Activated CD8-positive, alpha-beta T cell treated with anti-CD3 and anti-CD28 coated beads for 36 hours (primary cell): ENCODE data around the gene PMVK. TPM values are rescaled to one million over a fixed set of nuclear protein-coding genes. Genes with fewer than 3 reads are reported as not detected.
A peak's percentile ranks its signal among the peaks of the same experiment; 100 is the strongest.

Source experiments
- ATAC-seq: fragments of 200-7000 bp; cut with Tn5 transposase; one replicate; pipeline ENCODE4 v1.10.0; 2021; ENCODE audit warnings: mild to moderate bottlenecking, moderate library complexity
- CTCF ChIA-PET: fragments of 350-600 bp; sonication (Branson Sonifier 250); formaldehyde crosslinking; loops from one replicate; lab custom pipeline; 2021; ENCODE audit warnings: antibody characterized with exemption; lab: Charles Lee
- POLR2A ChIA-PET: fragments of 350-600 bp; sonication (Branson Sonifier 250); formaldehyde crosslinking; loops from one replicate; lab custom pipeline; 2021; ENCODE audit warnings: antibody characterized with exemption; lab: Charles Lee
- DNase-seq: peaks from one replicate; pipeline ENCODE4 v3.0.0-alpha.2; 2020
- H3K27ac Mint-ChIP-seq: one replicate; pipeline ENCODE4 v1.8.0; 2021; ENCODE audit warnings: mild to moderate bottlenecking, mixed read lengths
- H3K27me3 Mint-ChIP-seq: one replicate; pipeline ENCODE4 v1.8.0; 2021; ENCODE audit warnings: mixed read lengths
- H3K36me3 Mint-ChIP-seq: one replicate; pipeline ENCODE4 v1.8.0; 2021; ENCODE audit warnings: low read depth, mixed read lengths
- H3K4me1 Mint-ChIP-seq: one replicate; pipeline ENCODE4 v1.8.0; 2021; ENCODE audit warnings: low read depth, mixed read lengths
- H3K4me3 Mint-ChIP-seq: one replicate; pipeline ENCODE4 v1.8.0; 2021; ENCODE audit warnings: mild to moderate bottlenecking, moderate library complexity, mixed read lengths
- H3K9me3 Mint-ChIP-seq: one replicate; pipeline ENCODE4 v1.8.0; 2021; ENCODE audit warnings: mixed read lengths
- intact Hi-C: fragments of 100-400 bp; cut with micrococcal nuclease; formaldehyde crosslinking; loops from one replicate; pipeline ENCODE4 v1.10.0; 2022
- total RNA-seq, 2 experiments: library from RNA; stranded (reverse); gene quantifications; one replicate each; pipeline ENCODE4 v1.2.3, GENCODE V29; 2021
- TF ChIP-seq, protein P1 (sequence below): fragments of 200-600 bp; IDR thresholded peaks from one replicate; pipeline ENCODE4 v1.8.0; 2022; ENCODE audit warnings: antibody characterized with exemption, mild to moderate bottlenecking

Gene PMVK
- total RNA-seq, 2 experiments from 2014 or later = 32.3 to 33.2 TPM

DNA sequence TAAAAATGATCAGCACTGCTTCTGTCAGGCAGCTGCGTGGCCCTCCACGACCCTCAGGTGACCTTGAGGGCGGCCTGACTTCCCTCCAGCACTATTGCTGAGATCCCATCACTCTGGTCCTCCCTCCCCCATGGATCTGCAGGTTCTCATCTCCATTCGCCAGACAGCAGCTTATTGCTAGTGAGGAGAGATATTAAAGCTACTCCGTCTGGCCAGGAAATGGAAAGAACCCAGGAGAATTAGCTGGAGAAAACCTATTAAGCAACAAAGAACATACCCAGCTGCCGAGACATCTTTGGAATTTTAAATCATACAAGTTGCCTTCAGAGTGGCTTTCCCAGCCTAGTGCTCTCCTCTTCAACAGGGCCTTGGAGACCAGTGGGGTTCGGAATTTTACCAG lies 40.7 kb downstream of the PMVK start:
- POLR2A ChIA-PET = interaction anchor here (1.1 kb wide), 1 partner anchor 40 kb away, joined by 3 read pairs; no protein-coding TSS in a partner anchor
- DNase-seq (no peak), ATAC-seq (no peak)
- Mint-ChIP-seq H3K36me3 (no peaks in the 10 kb centered on the region), H3K4me3 (no peak overlapping the region), H3K9me3 (no peaks in the 10 kb centered on the region), H3K27ac (no peak overlapping the region), H3K27me3 (no peaks in the 10 kb centered on the region), H3K4me1 (no peaks in the 10 kb centered on the region)
- CTCF ChIA-PET = interaction anchor here (0.7 to 1.9 kb wide), 8 partner anchors 17 to 561 kb away, joined by 3 to 6 read pairs (median 3); no protein-coding TSS in a partner anchor
- intact Hi-C loops = no loop called here
- TF ChIP-seq, protein P1, sequence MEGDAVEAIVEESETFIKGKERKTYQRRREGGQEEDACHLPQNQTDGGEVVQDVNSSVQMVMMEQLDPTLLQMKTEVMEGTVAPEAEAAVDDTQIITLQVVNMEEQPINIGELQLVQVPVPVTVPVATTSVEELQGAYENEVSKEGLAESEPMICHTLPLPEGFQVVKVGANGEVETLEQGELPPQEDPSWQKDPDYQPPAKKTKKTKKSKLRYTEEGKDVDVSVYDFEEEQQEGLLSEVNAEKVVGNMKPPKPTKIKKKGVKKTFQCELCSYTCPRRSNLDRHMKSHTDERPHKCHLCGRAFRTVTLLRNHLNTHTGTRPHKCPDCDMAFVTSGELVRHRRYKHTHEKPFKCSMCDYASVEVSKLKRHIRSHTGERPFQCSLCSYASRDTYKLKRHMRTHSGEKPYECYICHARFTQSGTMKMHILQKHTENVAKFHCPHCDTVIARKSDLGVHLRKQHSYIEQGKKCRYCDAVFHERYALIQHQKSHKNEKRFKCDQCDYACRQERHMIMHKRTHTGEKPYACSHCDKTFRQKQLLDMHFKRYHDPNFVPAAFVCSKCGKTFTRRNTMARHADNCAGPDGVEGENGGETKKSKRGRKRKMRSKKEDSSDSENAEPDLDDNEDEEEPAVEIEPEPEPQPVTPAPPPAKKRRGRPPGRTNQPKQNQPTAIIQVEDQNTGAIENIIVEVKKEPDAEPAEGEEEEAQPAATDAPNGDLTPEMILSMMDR = no peak

DNA sequence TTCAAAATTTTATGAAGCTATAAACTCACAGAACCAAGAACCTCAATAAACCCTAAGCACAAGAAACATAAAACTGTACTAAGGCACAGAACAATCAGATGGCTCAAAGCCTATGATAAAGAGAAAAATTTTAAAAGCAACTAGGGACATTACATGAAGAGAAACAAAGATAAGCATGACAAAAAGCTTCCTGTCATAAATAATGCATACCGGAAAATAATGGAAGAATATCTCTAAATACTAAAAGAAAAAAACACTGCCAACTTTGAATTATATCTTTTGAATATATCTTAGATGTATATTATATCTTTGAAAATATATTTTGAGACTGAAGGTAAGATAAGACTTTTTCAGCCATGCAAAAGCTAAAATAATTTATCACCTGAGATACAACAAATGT lies 45.1 kb downstream of the PMVK start:
- H3K9me3 Mint-ChIP-seq = no peaks in the 10 kb centered on the region
- TF ChIP-seq, protein P1 = no peak
- ChIA-PET POLR2A (interaction anchor here (1.6 kb wide), 2 partner anchors 9 to 57 kb away, joined by 3 to 5 read pairs; no protein-coding TSS in a partner anchor), CTCF (interaction anchor here (0.7 to 3.4 kb wide), 9 partner anchors 10 to 345 kb away, joined by 3 to 18 read pairs (median 3); no protein-coding TSS in a partner anchor)
- no peak overlapping the region for H3K4me3 Mint-ChIP-seq
- H3K4me1 Mint-ChIP-seq = peaks cover 1% of the 10 kb centered on the region
- DNase-seq (no peak), ATAC-seq (no peak)
- intact Hi-C loops = no loop called here
- no peak overlapping the region for H3K27ac Mint-ChIP-seq
- H3K27me3 Mint-ChIP-seq = no peaks in the 10 kb centered on the region
- no peaks in the 10 kb centered on the region for H3K36me3 Mint-ChIP-seq

DNA sequence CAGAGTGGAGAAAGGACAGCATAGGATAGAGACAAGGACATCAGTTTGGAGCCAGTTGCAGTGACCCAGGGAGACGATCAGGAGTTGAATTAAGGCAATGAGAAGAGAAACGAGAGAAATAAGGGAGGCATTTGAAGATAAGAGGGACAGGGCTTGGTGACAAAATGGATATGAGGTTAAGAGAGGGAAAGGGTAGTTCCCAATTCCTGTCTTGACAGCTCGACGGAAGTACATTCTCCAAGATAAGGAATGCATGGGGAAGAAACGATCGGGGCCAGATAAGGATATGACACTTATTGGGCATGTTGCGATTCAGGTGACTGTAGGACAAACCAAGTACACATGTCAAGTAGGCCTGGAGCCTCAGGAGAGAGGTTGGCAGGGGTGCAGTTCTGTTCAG lies 47.8 kb downstream of the PMVK start:
- H3K27me3 Mint-ChIP-seq = no peaks in the 10 kb centered on the region
- CTCF ChIA-PET = interaction anchor here (1.8 to 2.0 kb wide), 2 partner anchors 10 to 55 kb away, joined by 4 to 9 read pairs; no protein-coding TSS in a partner anchor
- no peaks in the 10 kb centered on the region for H3K36me3 Mint-ChIP-seq
- H3K9me3 Mint-ChIP-seq = no peaks in the 10 kb centered on the region
- TF ChIP-seq, protein P1 = no peak
- ATAC-seq (no peak), DNase-seq (no peak)
- peaks cover 8% of the 10 kb centered on the region for H3K4me1 Mint-ChIP-seq
- H3K27ac Mint-ChIP-seq = no peak overlapping the region
- POLR2A ChIA-PET = no interaction called here
- no peak overlapping the region for H3K4me3 Mint-ChIP-seq
- intact Hi-C loops = no loop called here

DNA sequence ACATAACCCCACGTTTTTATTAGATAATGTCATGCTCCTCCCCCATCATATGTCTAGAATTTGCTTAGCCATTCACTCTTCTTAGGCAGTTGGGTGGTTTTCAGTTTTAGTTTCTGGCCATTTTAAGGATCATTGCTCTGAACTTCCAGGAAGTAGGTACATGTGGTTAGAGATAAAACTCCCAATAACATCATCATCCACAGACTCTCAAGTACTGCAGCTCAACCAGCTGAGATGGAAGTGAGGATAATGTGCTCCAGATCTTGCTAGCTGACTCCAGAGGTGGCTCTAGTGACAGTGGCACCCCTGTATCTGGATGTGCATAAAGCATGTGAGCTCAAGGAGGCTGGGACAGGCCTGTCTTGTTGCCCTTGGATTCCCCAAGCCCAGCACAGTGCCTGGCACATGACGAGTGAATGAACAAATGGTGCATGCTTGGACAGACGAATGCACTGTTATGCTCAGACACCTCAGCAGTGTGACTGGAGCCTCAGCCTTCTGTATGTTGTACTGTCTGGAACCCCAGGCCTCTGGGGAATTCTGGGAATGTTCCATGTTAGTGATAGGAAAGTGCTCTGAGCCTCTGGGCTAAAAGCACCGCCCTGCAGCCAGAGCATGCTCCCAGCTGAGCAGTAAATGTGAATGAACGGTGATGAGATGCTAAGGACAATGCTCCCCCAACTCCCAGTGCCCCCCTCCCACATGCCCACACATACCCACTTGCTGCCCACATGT lies 50.1 kb downstream of the PMVK start:
- POLR2A ChIA-PET = no interaction called here
- intact Hi-C loops = no loop called here
- no peaks in the 10 kb centered on the region for H3K27me3 Mint-ChIP-seq
- no peaks in the 10 kb centered on the region for H3K36me3 Mint-ChIP-seq
- H3K27ac Mint-ChIP-seq = no peak overlapping the region
- ATAC-seq (peak; percentile 66), DNase-seq (no peak)
- peaks cover 8% of the 10 kb centered on the region for H3K4me1 Mint-ChIP-seq
- no peak overlapping the region for H3K4me3 Mint-ChIP-seq
- TF ChIP-seq, protein P1 = no peak
- CTCF ChIA-PET = interaction anchor here (1.7 to 2.0 kb wide), 3 partner anchors 7 to 217 kb away, joined by 6 to 9 read pairs (median 7); no protein-coding TSS in a partner anchor
- H3K9me3 Mint-ChIP-seq = no peaks in the 10 kb centered on the region
